Muscle layer of duodenum (tissue), 2 donors: ENCODE measurements around the gene DAPK2.

Experiments
- H3K27ac ChIP-seq: one replicate; pipeline ENCODE4 v1.7.0; 2013; ENCODE audit warnings: mild to moderate bottlenecking, low read length
- H3K27me3 ChIP-seq: one replicate; pipeline ENCODE4 v1.7.0; 2013; ENCODE audit warnings: low read depth, mild to moderate bottlenecking, control low read depth, low read length
- H3K36me3 ChIP-seq, 2 donors: one replicate each; pipeline ENCODE4 v1.7.0; 2013; ENCODE audit warnings: low read length in 2 of 2, control low read depth in 1 of 2, mild to moderate bottlenecking in 1 of 2; ENCODE audit not compliant: insufficient read depth in 2 of 2, control insufficient read depth in 1 of 2
- H3K4me1 ChIP-seq, 2 donors: one replicate each; pipeline ENCODE4 v1.7.0; 2013; ENCODE audit warnings: low read length in 2 of 2, mild to moderate bottlenecking in 2 of 2, control low read depth in 1 of 2, moderate library complexity in 1 of 2; ENCODE audit not compliant: insufficient read depth in 2 of 2, control insufficient read depth in 1 of 2
- H3K4me3 ChIP-seq, 2 donors: one replicate each; pipeline ENCODE4 v1.7.0; 2013; ENCODE audit warnings: low read length in 2 of 2, low read depth in 1 of 2, mild to moderate bottlenecking in 1 of 2
- H3K9me3 ChIP-seq, 2 donors: one replicate each; pipeline ENCODE4 v1.7.0; 2013; ENCODE audit warnings: low read length in 2 of 2, control low read depth in 1 of 2, mild to moderate bottlenecking in 1 of 2; ENCODE audit not compliant: control insufficient read depth in 1 of 2
- donor health status: healthy.

The DAPK2 gene

GRCh38 chr15:64035525-64035924 is 10.8 kb downstream of the DAPK2 start:
- no peaks in the 10 kb centered on the region for H3K4me1 ChIP-seq
- H3K36me3 ChIP-seq: no peaks in the 10 kb centered on the region
- H3K27ac ChIP-seq: no peak overlapping the region
- H3K27me3 ChIP-seq: no peaks in the 10 kb centered on the region
- H3K4me3 ChIP-seq: no peak overlapping the region
- no peaks in the 10 kb centered on the region for H3K9me3 ChIP-seq

GRCh38 chr15:64034519-64034918 is 11.8 kb downstream of the DAPK2 start:
- Histone ChIP-seq H3K4me3 (no peak overlapping the region), H3K9me3 (no peaks in the 10 kb centered on the region), H3K27ac (no peak overlapping the region), H3K27me3 (no peaks in the 10 kb centered on the region), H3K36me3 (no peaks in the 10 kb centered on the region), H3K4me1 (no peaks in the 10 kb centered on the region)

DNA sequence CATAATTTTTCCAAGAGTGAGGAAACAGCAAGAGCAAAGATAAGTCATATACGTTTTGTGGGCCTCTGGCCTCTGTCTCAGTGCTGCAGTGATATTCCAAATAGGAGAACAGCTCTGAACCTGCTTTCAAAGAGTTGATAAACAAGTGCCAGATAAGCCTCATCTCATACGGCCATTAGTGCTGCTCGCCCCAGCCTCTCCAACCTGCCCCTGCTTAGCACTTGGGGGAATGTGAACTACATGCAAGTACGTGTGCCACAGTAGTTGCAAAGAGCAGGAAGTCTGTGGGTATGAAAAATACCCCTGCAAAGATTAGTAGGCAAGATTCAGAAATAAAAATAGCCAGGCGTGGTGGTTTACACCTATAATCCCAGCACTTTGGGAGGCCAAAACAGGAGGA is 14.0 kb downstream of the DAPK2 start:
- peaks cover 0 to 6% of the 10 kb centered on the region in 2 donors for H3K4me1 ChIP-seq
- no peak overlapping the region for H3K4me3 ChIP-seq

DNA sequence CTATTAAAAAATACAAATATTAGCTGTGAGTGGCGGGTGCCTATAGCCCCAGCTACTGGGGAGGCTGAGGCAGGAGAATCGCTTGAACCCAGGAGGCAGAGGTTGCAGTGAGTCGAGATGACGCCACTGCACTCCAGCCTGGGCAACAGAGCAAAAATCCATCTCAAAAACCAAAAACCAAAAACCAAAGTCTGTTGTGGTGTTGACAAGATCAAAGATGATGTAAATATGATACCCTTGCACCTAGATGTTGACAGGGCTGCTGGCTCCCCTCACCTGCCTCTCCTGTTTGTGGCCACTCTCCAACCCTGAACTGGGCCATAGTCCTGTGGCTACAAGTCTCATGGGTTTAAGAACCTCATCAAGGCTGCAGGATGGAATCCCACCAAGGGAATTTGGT is 16.2 kb downstream of the DAPK2 start:
- Histone ChIP-seq H3K27me3 (no peaks in the 10 kb centered on the region), H3K9me3 (no peaks in the 10 kb centered on the region), H3K4me1 (peaks cover 6 to 7% of the 10 kb centered on the region in 2 donors), H3K36me3 (no peaks in the 10 kb centered on the region), H3K27ac (no peak overlapping the region), H3K4me3 (no peak overlapping the region)

More for the DNA sequence above, 14.0 kb downstream of the DAPK2 start:
- H3K9me3 ChIP-seq: no peaks in the 10 kb centered on the region
- H3K27me3 ChIP-seq: no peaks in the 10 kb centered on the region
- H3K36me3 ChIP-seq: no peaks in the 10 kb centered on the region
- H3K27ac ChIP-seq: no peak overlapping the region

DNA sequence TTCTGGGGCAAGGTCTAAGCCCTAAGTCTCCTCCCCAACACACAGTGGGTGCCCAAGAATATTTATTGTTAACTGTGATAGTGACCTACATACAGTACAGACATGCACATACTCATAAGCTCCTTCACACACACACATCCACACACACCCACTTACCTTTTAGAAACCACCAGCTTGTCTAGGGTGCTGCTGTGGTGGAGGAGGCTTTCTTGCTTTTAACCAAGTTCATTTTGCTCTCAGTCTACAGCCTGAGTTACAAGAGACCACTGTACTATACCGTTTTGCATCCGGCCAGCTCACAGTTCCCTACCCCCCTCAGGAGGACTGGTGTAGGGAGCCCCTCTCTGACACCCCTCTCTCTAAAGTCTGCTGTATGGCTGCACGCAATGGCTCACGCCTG is 16.7 kb downstream of the DAPK2 start:
- H3K4me1 ChIP-seq: peaks cover 6 to 7% of the 10 kb centered on the region in 2 donors
- H3K27me3 ChIP-seq: no peaks in the 10 kb centered on the region
- no peaks in the 10 kb centered on the region for H3K9me3 ChIP-seq
- no peak overlapping the region for H3K27ac ChIP-seq
- H3K4me3 ChIP-seq: no peak overlapping the region
- no peaks in the 10 kb centered on the region for H3K36me3 ChIP-seq

- H3K9me3 ChIP-seq: no peaks in the 10 kb centered on the region
- peaks cover 6 to 7% of the 10 kb centered on the region in 2 donors for H3K4me1 ChIP-seq
- H3K36me3 ChIP-seq: no peaks in the 10 kb centered on the region
- H3K4me3 ChIP-seq: no peak overlapping the region
- H3K27me3 ChIP-seq: no peaks in the 10 kb centered on the region
- no peak overlapping the region for H3K27ac ChIP-seq
Observed at GRCh38 chr15:64029110-64029509, 17.2 kb downstream of the DAPK2 start.

- Histone ChIP-seq H3K36me3 (no peaks in the 10 kb centered on the region), H3K9me3 (no peaks in the 10 kb centered on the region), H3K4me3 (no peak overlapping the region), H3K27ac (no peak overlapping the region), H3K4me1 (peaks cover 6 to 22% of the 10 kb centered on the region in 2 donors), H3K27me3 (no peaks in the 10 kb centered on the region)
Observed at GRCh38 chr15:64026591-64026990, 19.7 kb downstream of the DAPK2 start.

DNA sequence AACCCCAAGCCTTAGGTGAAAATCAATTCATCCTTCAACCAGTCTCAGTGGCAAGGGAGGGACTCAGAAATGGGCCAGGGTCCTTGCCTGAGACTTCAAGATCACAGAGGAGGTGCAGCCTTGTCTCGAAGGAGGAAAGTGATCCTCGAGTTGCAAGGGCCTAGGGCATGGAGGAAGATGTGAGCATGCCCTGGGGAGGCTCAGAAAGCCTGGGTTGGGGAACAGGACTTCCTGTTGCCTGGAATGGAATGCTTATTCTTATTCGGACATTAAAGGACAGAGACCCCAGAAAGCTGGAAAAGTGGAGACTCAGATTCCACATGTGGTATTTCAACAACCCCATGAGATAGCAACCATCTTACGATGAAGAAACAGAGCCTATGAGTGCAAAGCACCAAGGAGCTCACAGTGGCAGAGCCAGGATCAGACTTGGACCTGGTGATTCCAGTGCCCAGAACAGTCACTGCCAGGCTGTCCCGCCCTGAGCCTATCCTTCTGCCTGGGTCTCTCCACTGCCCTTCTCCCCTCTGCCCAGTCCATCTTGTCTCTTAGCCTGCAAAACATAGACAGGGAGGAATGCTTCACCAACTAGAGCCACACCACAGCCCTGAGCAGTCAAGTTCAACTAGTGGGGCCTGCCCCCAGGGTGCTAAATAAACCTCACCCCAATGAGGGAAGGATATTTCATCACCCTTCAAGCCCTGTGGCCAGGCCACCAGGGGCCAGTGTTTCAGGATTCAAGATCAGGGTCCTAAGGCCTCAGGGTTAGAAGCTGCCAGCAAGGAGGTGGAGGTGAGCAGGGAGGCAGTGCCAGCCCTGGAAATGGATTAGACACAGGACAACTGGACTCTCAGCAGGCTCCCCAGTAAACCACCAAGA is 21.9 kb downstream of the DAPK2 start:
- Histone ChIP-seq H3K36me3 (no peaks in the 10 kb centered on the region), H3K4me3 (no peak overlapping the region), H3K27me3 (no peaks in the 10 kb centered on the region), H3K27ac (no peak overlapping the region), H3K9me3 (no peaks in the 10 kb centered on the region), H3K4me1 (peaks cover 6 to 26% of the 10 kb centered on the region in 2 donors)

GRCh38 chr15:64023220-64023619 is 23.1 kb downstream of the DAPK2 start:
- H3K4me1 ChIP-seq: peaks cover 6 to 26% of the 10 kb centered on the region in 2 donors
- H3K27ac ChIP-seq: no peak overlapping the region
- H3K9me3 ChIP-seq: no peaks in the 10 kb centered on the region
- H3K36me3 ChIP-seq: no peaks in the 10 kb centered on the region
- H3K4me3 ChIP-seq: no peak overlapping the region
- no peaks in the 10 kb centered on the region for H3K27me3 ChIP-seq

DNA sequence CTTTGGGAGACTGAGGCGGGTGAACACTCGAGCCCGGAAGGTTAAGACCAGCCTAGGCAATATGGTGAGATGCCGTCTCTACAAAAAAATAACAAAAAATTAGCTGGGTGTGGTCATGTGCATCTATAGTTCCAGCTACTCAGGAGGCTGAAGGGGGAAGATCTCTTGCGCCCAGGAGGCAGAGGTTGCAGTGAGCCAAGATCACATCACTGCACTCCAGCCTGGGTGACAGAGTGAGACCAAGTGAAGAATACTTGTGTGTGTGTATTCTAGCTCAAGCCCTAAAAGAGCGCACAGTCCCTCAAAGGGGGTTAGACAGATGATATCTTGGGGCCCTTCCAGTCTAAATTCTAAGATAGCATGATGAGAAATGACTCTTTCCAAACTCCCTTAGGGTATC is 23.7 kb downstream of the DAPK2 start:
- Histone ChIP-seq H3K4me1 (peaks cover 6 to 23% of the 10 kb centered on the region in 2 donors), H3K27me3 (no peaks in the 10 kb centered on the region), H3K27ac (no peak overlapping the region)

GRCh38 chr15:64019764-64020163 is 26.5 kb downstream of the DAPK2 start:
- Histone ChIP-seq H3K27me3 (no peaks in the 10 kb centered on the region), H3K4me3 (no peak overlapping the region), H3K36me3 (no peaks in the 10 kb centered on the region), H3K4me1 (peaks cover 0 to 20% of the 10 kb centered on the region in 2 donors), H3K27ac (peak overlapping the region; percentile 11), H3K9me3 (no peaks in the 10 kb centered on the region)

More for the DNA sequence above, 23.7 kb downstream of the DAPK2 start:
- no peak overlapping the region for H3K4me3 ChIP-seq
- no peaks in the 10 kb centered on the region for H3K9me3 ChIP-seq
- no peaks in the 10 kb centered on the region for H3K36me3 ChIP-seq
